GM13977 (cell line): Measurements from ENCODE around the gene CTBP2.

Source experiments
- DNase-seq: peaks from one replicate; pipeline ENCODE4 v3.0.0; 2012; ENCODE audit warnings: low spot score
- in situ Hi-C: fragments of 300-500 bp; cut with MboI; formaldehyde crosslinking; loops from one replicate; pipeline ENCODE4 v1.12.0; 2022; ENCODE audit warnings: low sequenced_read_pairs, low pct_unique_long_range_greater_than_20kb, mixed read lengths, inconsistent platforms; ENCODE audit not compliant: unreplicated experiment
- TF ChIP-seq, protein P1 (sequence below): IDR thresholded peaks from 2 replicates; pipeline ENCODE4 v1.5.1; 2012; ENCODE audit warnings: mild to moderate bottlenecking, control low read depth; ENCODE audit not compliant: insufficient read depth; ENCODE audit errors: extremely low read depth, missing control alignments

Gene CTBP2

GRCh38 chr10:125127110-125127509, 33.3 kb downstream of the CTBP2 start:
- in situ Hi-C loops: no loop called here
- no peak for DNase-seq
- TF ChIP-seq, protein P1, sequence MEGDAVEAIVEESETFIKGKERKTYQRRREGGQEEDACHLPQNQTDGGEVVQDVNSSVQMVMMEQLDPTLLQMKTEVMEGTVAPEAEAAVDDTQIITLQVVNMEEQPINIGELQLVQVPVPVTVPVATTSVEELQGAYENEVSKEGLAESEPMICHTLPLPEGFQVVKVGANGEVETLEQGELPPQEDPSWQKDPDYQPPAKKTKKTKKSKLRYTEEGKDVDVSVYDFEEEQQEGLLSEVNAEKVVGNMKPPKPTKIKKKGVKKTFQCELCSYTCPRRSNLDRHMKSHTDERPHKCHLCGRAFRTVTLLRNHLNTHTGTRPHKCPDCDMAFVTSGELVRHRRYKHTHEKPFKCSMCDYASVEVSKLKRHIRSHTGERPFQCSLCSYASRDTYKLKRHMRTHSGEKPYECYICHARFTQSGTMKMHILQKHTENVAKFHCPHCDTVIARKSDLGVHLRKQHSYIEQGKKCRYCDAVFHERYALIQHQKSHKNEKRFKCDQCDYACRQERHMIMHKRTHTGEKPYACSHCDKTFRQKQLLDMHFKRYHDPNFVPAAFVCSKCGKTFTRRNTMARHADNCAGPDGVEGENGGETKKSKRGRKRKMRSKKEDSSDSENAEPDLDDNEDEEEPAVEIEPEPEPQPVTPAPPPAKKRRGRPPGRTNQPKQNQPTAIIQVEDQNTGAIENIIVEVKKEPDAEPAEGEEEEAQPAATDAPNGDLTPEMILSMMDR: no peak

GRCh38 chr10:125125951-125126735, 34.2 kb downstream of the CTBP2 start:
- TF ChIP-seq, protein P1: no peak
- in situ Hi-C loops: no loop called here
- DNase-seq: no peak

DNA sequence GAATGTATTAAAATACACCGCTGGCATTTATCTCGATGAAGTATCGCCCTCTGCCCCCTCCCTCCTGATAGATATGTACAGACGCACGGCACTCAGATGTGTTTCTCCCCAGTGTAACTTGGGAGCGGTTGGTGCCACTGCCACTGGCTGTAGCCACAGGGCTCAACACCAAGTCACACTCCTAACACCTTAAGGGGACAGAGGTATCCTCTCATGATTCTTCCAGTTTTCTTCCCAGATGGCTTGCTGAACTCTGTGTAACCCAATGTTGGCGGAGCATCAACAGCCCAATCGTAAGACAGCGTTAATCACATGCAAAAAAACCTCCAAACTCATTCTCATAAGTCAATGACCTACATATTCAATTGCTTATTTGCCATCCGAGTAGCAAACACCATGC, 35.5 kb downstream of the CTBP2 start:
- no peak for DNase-seq
- TF ChIP-seq, protein P1: no peak
- in situ Hi-C loops: no loop called here

DNA sequence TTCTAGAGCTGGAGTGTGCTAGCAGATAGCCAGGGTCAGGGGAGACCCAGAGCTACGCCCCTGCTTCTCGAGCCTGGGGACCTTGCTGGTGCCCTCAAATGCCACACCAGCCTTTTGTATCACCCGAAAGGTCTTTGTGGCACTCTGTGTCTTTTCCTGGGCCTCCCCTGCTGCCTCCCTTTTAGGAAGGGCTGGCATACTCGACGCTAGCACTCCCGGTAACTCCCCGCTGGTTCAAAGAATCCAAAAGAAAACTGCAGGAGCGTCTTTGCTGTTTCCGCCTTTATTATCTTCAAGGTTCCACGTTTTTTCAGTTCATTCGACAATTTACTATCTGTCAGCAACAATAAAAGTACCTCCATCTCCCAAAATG, 36.3 kb downstream of the CTBP2 start:
- TF ChIP-seq, protein P1: no peak
- in situ Hi-C loops: no loop called here
- DNase-seq: no peak

DNA sequence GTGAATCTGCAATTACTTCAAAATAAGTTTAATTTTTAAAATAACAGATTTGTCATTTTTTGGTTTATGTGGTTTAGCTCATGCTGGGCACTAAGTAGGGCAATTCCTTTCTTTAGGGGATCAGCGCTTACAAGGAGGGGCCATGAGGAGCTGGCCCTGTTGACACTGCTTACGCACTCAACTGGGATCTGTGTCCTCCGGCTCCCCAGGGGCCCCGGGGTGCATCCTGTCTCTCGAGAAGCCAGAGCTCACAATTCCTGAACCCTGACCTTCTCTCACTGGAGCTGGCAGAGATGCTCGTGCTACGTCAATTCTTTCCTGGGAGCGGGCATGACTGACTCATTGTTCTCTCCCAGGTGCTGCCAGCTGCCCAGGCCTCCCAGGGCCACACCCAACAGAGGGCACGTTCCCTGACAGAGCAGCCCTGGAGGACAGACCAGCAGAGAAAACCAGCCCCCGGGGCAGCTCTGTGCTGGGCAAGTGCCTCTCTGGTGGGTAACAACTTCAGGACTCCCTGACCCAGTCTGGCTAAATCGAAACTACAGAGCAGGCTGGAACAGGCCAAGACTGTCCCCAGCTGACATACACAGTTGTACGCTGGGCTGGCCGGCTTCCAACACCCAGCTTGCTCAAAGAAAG, 36.8 kb downstream of the CTBP2 start:
- in situ Hi-C loops: no loop called here
- no peak for DNase-seq
- TF ChIP-seq, protein P1: no peak

GRCh38 chr10:125122566-125122965, 37.8 kb downstream of the CTBP2 start:
- in situ Hi-C loops: no loop called here
- no peak for DNase-seq
- TF ChIP-seq, protein P1: no peak
